Bronchial epithelial cell (primary cell): ENCODE data around the gene ATRN. TPM values are rescaled to one million over a fixed set of nuclear protein-coding genes. Genes with fewer than 3 reads are reported as not detected.
A peak's percentile ranks its signal among the peaks of the same experiment; 100 is the strongest.

Experiments used
- DNase-seq: peaks from one replicate; pipeline ENCODE4 v3.0.0-alpha.2; 2010; ENCODE audit warnings: low read depth
- FAIRE-seq: peaks from 2 replicates; lab custom pipeline; 2011; peaks lifted over from hg19 to GRCh38; lab: Jason Lieb, UNC
- H3K27me3 ChIP-seq: 2 replicates; pipeline ENCODE4 v1.5.1; 2011; ENCODE audit warnings: low read length; ENCODE audit not compliant: control insufficient read depth, insufficient read depth
- H3K36me3 ChIP-seq: 2 replicates; pipeline ENCODE4 v1.5.1; 2011; ENCODE audit warnings: low read length; ENCODE audit not compliant: control insufficient read depth, insufficient read depth
- H3K4me3 ChIP-seq: 2 replicates; pipeline ENCODE4 v1.5.1; 2011; ENCODE audit warnings: mild to moderate bottlenecking, low read depth, low read length, control low read depth
- CTCF ChIP-seq: IDR thresholded peaks from 2 replicates; pipeline ENCODE4 v1.5.1; 2011; ENCODE audit warnings: mild to moderate bottlenecking, moderate library complexity, low read length, control low read depth, inconsistent platforms; ENCODE audit not compliant: insufficient read depth, severe bottlenecking
- total RNA-seq: library from RNA; depleted of rRNA; stranded (reverse); fragments of >200 nt; gene quantifications from 2 replicates; pipeline ENCODE4 v1.2.1, GENCODE V29; 2014

ATRN gene
- total RNA-seq, 1 donor from 2014 or later: 50.0 TPM

GRCh38 chr20:3691306-3691705 lies 220.5 kb downstream of the ATRN start:
- H3K4me3 ChIP-seq: no peak overlapping the region
- FAIRE-seq (no peak), DNase-seq (no peak)
- H3K27me3 ChIP-seq: peaks cover 2% of the 10 kb centered on the region
- H3K36me3 ChIP-seq: no peaks in the 10 kb centered on the region
- no peak for TF ChIP-seq CTCF

- no peak for FAIRE-seq
- TF ChIP-seq CTCF: no peak
- H3K27me3 ChIP-seq: no peaks in the 10 kb centered on the region
- H3K4me3 ChIP-seq: no peak overlapping the region
- no peak for DNase-seq
- no peaks in the 10 kb centered on the region for H3K36me3 ChIP-seq
Observed at GRCh38 chr20:3691897-3692296, 221.1 kb downstream of the ATRN start.

DNA sequence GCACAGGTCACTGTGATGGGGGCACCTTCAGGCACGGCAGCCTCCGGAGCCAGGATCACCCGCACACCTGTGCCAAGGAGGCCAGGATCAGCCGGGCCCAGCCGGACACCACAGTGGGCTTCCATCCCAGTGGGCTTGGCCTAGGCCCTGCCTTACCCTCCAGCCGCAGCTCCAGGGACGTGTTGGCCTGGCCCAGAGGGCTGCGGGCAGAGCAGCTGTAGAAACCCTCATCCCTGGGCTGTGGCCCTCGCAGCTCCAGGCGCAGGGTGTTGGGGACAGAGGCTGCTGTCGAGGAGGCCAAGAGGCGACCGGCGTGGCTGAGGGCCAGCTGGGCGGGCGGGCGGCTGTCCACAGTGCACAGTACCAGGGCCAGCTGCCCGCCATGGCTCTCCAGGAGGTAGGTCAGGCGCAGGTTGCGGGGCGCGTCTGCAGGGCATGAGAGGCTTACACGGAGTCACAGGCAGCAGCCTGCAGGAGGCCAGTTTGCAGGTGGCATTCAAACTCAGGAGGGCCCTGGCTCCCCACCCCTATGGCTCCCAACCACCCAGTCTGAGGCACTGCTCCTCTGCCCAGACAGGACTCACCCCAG lies 222.0 kb downstream of the ATRN start:
- Histone ChIP-seq H3K36me3 (no peaks in the 10 kb centered on the region), H3K4me3 (no peak overlapping the region), H3K27me3 (no peaks in the 10 kb centered on the region)
- no peak for FAIRE-seq
- no peak for TF ChIP-seq CTCF
- no peak for DNase-seq

DNA sequence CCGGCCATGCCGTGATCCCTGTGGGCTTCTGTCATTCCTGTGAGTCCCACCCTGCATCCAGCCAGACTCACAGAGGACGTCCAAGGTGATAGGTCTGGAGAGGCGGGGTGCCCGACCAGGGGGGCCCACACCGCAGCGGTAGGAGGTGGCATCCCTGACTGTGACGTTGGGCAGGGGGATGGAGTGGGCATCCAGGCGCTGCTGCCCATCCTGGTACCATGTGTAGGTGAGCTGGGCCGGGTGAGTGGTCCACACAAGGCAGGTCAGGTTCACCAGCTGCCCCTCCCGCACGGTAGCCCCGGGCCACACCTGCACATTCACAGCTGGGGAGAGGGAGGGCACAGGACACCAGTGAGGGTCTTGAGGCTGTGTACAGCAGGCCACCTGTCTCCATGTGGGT lies 222.6 kb downstream of the ATRN start:
- no peaks in the 10 kb centered on the region for H3K36me3 ChIP-seq
- TF ChIP-seq CTCF: no peak
- H3K27me3 ChIP-seq: no peaks in the 10 kb centered on the region
- no peak for FAIRE-seq
- no peak for DNase-seq
- H3K4me3 ChIP-seq: no peak overlapping the region

- Histone ChIP-seq H3K4me3 (no peak overlapping the region), H3K36me3 (no peaks in the 10 kb centered on the region), H3K27me3 (no peaks in the 10 kb centered on the region)
- no peak for TF ChIP-seq CTCF
- DNase-seq: no peak
- FAIRE-seq: no peak
Observed at GRCh38 chr20:3694864-3695263, 224.0 kb downstream of the ATRN start.

GRCh38 chr20:3696200-3696599 lies 225.4 kb downstream of the ATRN start:
- Histone ChIP-seq H3K36me3 (no peaks in the 10 kb centered on the region), H3K4me3 (no peak overlapping the region), H3K27me3 (no peaks in the 10 kb centered on the region)
- TF ChIP-seq CTCF: peak; percentile 15
- no peak for DNase-seq
- FAIRE-seq: no peak
